GM18861 (cell line): Measurements from ENCODE around the gene OSER1.

Experiments used
- ATAC-seq: cut with Tn5 transposase; IDR thresholded peaks from one replicate; pipeline ENCODE4 v1.9.1; 2021; ENCODE audit not compliant: unreplicated experiment

The OSER1 gene

GRCh38 chr20:44181611-44182010 lies 29.0 kb downstream of the OSER1 start:
- ATAC-seq: no peak

GRCh38 chr20:44180814-44181213 lies 29.8 kb downstream of the OSER1 start:
- ATAC-seq: no peak

GRCh38 chr20:44176833-44177534 lies 33.6 kb downstream of the OSER1 start:
- no peak for ATAC-seq

- no peak for ATAC-seq
These were observed 35.4 kb downstream of the OSER1 start for GRCh38 chr20:44174996-44175765.

GRCh38 chr20:44173846-44174245 lies 36.7 kb downstream of the OSER1 start:
- ATAC-seq: no peak

GRCh38 chr20:44173116-44173515 lies 37.5 kb downstream of the OSER1 start:
- ATAC-seq: no peak

GRCh38 chr20:44172572-44172950 lies 38.0 kb downstream of the OSER1 start:
- no peak for ATAC-seq

- ATAC-seq: no peak
These were observed 38.6 kb downstream of the OSER1 start for GRCh38 chr20:44171775-44172571.

- ATAC-seq: no peak
These were observed 39.7 kb downstream of the OSER1 start for GRCh38 chr20:44170816-44171410.

GRCh38 chr20:44167736-44168135 lies 42.8 kb downstream of the OSER1 start:
- ATAC-seq: no peak

- ATAC-seq: no peak
These were observed 44.1 kb downstream of the OSER1 start for GRCh38 chr20:44166477-44166876.

- no peak for ATAC-seq
These were observed 44.6 kb downstream of the OSER1 start for GRCh38 chr20:44166008-44166407.

GRCh38 chr20:44160133-44160532 lies 50.4 kb downstream of the OSER1 start:
- ATAC-seq: no peak

- no peak for ATAC-seq
These were observed 50.9 kb downstream of the OSER1 start for GRCh38 chr20:44159711-44160110.

GRCh38 chr20:44159125-44159524 lies 51.4 kb downstream of the OSER1 start:
- no peak for ATAC-seq

GRCh38 chr20:44157061-44157460 lies 53.5 kb downstream of the OSER1 start:
- no peak for ATAC-seq

GRCh38 chr20:44154521-44155001 lies 56.0 kb downstream of the OSER1 start:
- no peak for ATAC-seq

- no peak for ATAC-seq
These were observed 56.9 kb downstream of the OSER1 start for GRCh38 chr20:44153636-44154043.

GRCh38 chr20:44151621-44152416 lies 58.8 kb downstream of the OSER1 start:
- no peak for ATAC-seq

- no peak for ATAC-seq
These were observed 64.3 kb downstream of the OSER1 start for GRCh38 chr20:44146272-44146671.
